ENCODE data around the gene SLC17A9.

SLC17A9 gene

GRCh38 chr20:62989201-62989601 lies 36.7 kb downstream of the SLC17A9 start:
- peaks cover 21 to 63% (median 41%) of the 10 kb centered on the region in 5 donors for H3K27me3 ChIP-seq (ENCODE audit: control insufficient read depth in 5 of 5, insufficient read depth in 4 of 5, low read length in 5 of 5)

GRCh38 chr20:62990306-62990825 lies 37.9 kb downstream of the SLC17A9 start:
- no peaks in the 10 kb centered on the region for H3K36me3 ChIP-seq (ENCODE audit: control insufficient read depth in 5 of 5, insufficient read depth in 5 of 5, low read length in 5 of 5)
- no peaks in the 10 kb centered on the region for H3K9me3 ChIP-seq (ENCODE audit: control insufficient read depth in 5 of 5, low read length in 5 of 5)
- no peak overlapping the region for H3K27ac ChIP-seq (ENCODE audit: low read depth, low read length)
- peaks cover 0 to 7% (median 2%) of the 10 kb centered on the region in 5 donors for H3K4me1 ChIP-seq (ENCODE audit: control insufficient read depth in 5 of 5, insufficient read depth in 5 of 5, low read length in 5 of 5)
- H3K9ac ChIP-seq (ENCODE audit: low read length in 5 of 5) = no peak overlapping the region
- H3K4me3 ChIP-seq (ENCODE audit: low read depth in 1 of 5, low read length in 5 of 5) = no peak overlapping the region
- H3K27me3 ChIP-seq (ENCODE audit: control insufficient read depth in 5 of 5, insufficient read depth in 4 of 5, low read length in 5 of 5) = peaks cover 28 to 64% (median 47%) of the 10 kb centered on the region in 5 donors

More at GRCh38 chr20:62989201-62989601, 36.7 kb downstream of the SLC17A9 start:
- Histone ChIP-seq H3K4me1 (ENCODE audit: control insufficient read depth in 5 of 5, insufficient read depth in 5 of 5, low read length in 5 of 5) (peaks cover 0 to 7% (median 2%) of the 10 kb centered on the region in 5 donors), H3K9me3 (ENCODE audit: control insufficient read depth in 5 of 5, low read length in 5 of 5) (no peaks in the 10 kb centered on the region), H3K4me3 (ENCODE audit: low read depth in 1 of 5, low read length in 5 of 5) (no peak overlapping the region), H3K9ac (ENCODE audit: low read length in 5 of 5) (no peak overlapping the region), H3K27ac (ENCODE audit: low read depth, low read length) (no peak overlapping the region), H3K36me3 (ENCODE audit: control insufficient read depth in 5 of 5, insufficient read depth in 5 of 5, low read length in 5 of 5) (no peaks in the 10 kb centered on the region)

- Histone ChIP-seq H3K4me1 (ENCODE audit: control insufficient read depth in 5 of 5, insufficient read depth in 5 of 5, low read length in 5 of 5) (peaks cover 0 to 6% (median 2%) of the 10 kb centered on the region in 5 donors), H3K27me3 (ENCODE audit: control insufficient read depth in 5 of 5, insufficient read depth in 4 of 5, low read length in 5 of 5) (peaks cover 23 to 64% (median 51%) of the 10 kb centered on the region in 5 donors), H3K4me3 (ENCODE audit: low read depth in 1 of 5, low read length in 5 of 5) (no peak overlapping the region), H3K27ac (ENCODE audit: low read depth, low read length) (no peak overlapping the region), H3K9ac (ENCODE audit: low read length in 5 of 5) (no peak overlapping the region), H3K9me3 (ENCODE audit: control insufficient read depth in 5 of 5, low read length in 5 of 5) (no peaks in the 10 kb centered on the region), H3K36me3 (ENCODE audit: control insufficient read depth in 5 of 5, insufficient read depth in 5 of 5, low read length in 5 of 5) (no peaks in the 10 kb centered on the region)
These were observed 38.8 kb downstream of the SLC17A9 start for GRCh38 chr20:62991196-62991807.

- Histone ChIP-seq H3K36me3 (ENCODE audit: control insufficient read depth in 5 of 5, insufficient read depth in 5 of 5, low read length in 5 of 5) (no peaks in the 10 kb centered on the region), H3K4me3 (ENCODE audit: low read depth in 1 of 5, low read length in 5 of 5) (no peak overlapping the region), H3K4me1 (ENCODE audit: control insufficient read depth in 5 of 5, insufficient read depth in 5 of 5, low read length in 5 of 5) (peaks cover 0 to 3% (median 2%) of the 10 kb centered on the region in 5 donors), H3K9me3 (ENCODE audit: control insufficient read depth in 5 of 5, low read length in 5 of 5) (no peaks in the 10 kb centered on the region), H3K27me3 (ENCODE audit: control insufficient read depth in 5 of 5, insufficient read depth in 4 of 5, low read length in 5 of 5) (peaks cover 27 to 62% (median 52%) of the 10 kb centered on the region in 5 donors), H3K27ac (ENCODE audit: low read depth, low read length) (no peak overlapping the region), H3K9ac (ENCODE audit: low read length in 5 of 5) (no peak overlapping the region)
These were observed 39.4 kb downstream of the SLC17A9 start for GRCh38 chr20:62991863-62992262.

GRCh38 chr20:62993856-62994494 lies 41.5 kb downstream of the SLC17A9 start:
- Histone ChIP-seq H3K4me3 (ENCODE audit: low read depth in 1 of 5, low read length in 5 of 5) (no peak overlapping the region), H3K36me3 (ENCODE audit: control insufficient read depth in 5 of 5, insufficient read depth in 5 of 5, low read length in 5 of 5) (no peaks in the 10 kb centered on the region), H3K27ac (ENCODE audit: low read depth, low read length) (no peak overlapping the region), H3K9ac (ENCODE audit: low read length in 5 of 5) (no peak overlapping the region), H3K27me3 (ENCODE audit: control insufficient read depth in 5 of 5, insufficient read depth in 4 of 5, low read length in 5 of 5) (peaks cover 29 to 67% (median 60%) of the 10 kb centered on the region in 5 donors), H3K4me1 (ENCODE audit: control insufficient read depth in 5 of 5, insufficient read depth in 5 of 5, low read length in 5 of 5) (peaks cover 0 to under 1% (median 0%) of the 10 kb centered on the region in 5 donors), H3K9me3 (ENCODE audit: control insufficient read depth in 5 of 5, low read length in 5 of 5) (no peaks in the 10 kb centered on the region)

GRCh38 chr20:62994869-62995281 lies 42.4 kb downstream of the SLC17A9 start:
- Histone ChIP-seq H3K36me3 (ENCODE audit: control insufficient read depth in 5 of 5, insufficient read depth in 5 of 5, low read length in 5 of 5) (no peaks in the 10 kb centered on the region), H3K4me3 (ENCODE audit: low read depth in 1 of 5, low read length in 5 of 5) (no peak overlapping the region), H3K27ac (ENCODE audit: low read depth, low read length) (no peak overlapping the region), H3K9ac (ENCODE audit: low read length in 5 of 5) (no peak overlapping the region), H3K9me3 (ENCODE audit: control insufficient read depth in 5 of 5, low read length in 5 of 5) (peaks cover 0 to 4% (median 0%) of the 10 kb centered on the region in 5 donors), H3K4me1 (ENCODE audit: control insufficient read depth in 5 of 5, insufficient read depth in 5 of 5, low read length in 5 of 5) (no peaks in the 10 kb centered on the region), H3K27me3 (ENCODE audit: control insufficient read depth in 5 of 5, insufficient read depth in 4 of 5, low read length in 5 of 5) (peaks cover 29 to 71% (median 68%) of the 10 kb centered on the region in 5 donors)

- peaks cover 0 to 4% (median 0%) of the 10 kb centered on the region in 5 donors for H3K9me3 ChIP-seq (ENCODE audit: control insufficient read depth in 5 of 5, low read length in 5 of 5)
- H3K4me1 ChIP-seq (ENCODE audit: control insufficient read depth in 5 of 5, insufficient read depth in 5 of 5, low read length in 5 of 5) = no peaks in the 10 kb centered on the region
- no peak overlapping the region for H3K9ac ChIP-seq (ENCODE audit: low read length in 5 of 5)
- H3K27ac ChIP-seq (ENCODE audit: low read depth, low read length) = no peak overlapping the region
- H3K36me3 ChIP-seq (ENCODE audit: control insufficient read depth in 5 of 5, insufficient read depth in 5 of 5, low read length in 5 of 5) = no peaks in the 10 kb centered on the region
- H3K4me3 ChIP-seq (ENCODE audit: low read depth in 1 of 5, low read length in 5 of 5) = no peak overlapping the region
- H3K27me3 ChIP-seq (ENCODE audit: control insufficient read depth in 5 of 5, insufficient read depth in 4 of 5, low read length in 5 of 5) = peaks cover 32 to 71% (median 69%) of the 10 kb centered on the region in 5 donors
These were observed 43.0 kb downstream of the SLC17A9 start for GRCh38 chr20:62995481-62995880.

- H3K4me3 ChIP-seq (ENCODE audit: low read depth in 1 of 5, low read length in 5 of 5) = no peak overlapping the region
- no peaks in the 10 kb centered on the region for H3K4me1 ChIP-seq (ENCODE audit: control insufficient read depth in 5 of 5, insufficient read depth in 5 of 5, low read length in 5 of 5)
- H3K36me3 ChIP-seq (ENCODE audit: control insufficient read depth in 5 of 5, insufficient read depth in 5 of 5, low read length in 5 of 5) = no peaks in the 10 kb centered on the region
- H3K9ac ChIP-seq (ENCODE audit: low read length in 5 of 5) = no peak overlapping the region
- peaks cover 0 to 4% (median 0%) of the 10 kb centered on the region in 5 donors for H3K9me3 ChIP-seq (ENCODE audit: control insufficient read depth in 5 of 5, low read length in 5 of 5)
- no peak overlapping the region for H3K27ac ChIP-seq (ENCODE audit: low read depth, low read length)
- H3K27me3 ChIP-seq (ENCODE audit: control insufficient read depth in 5 of 5, insufficient read depth in 4 of 5, low read length in 5 of 5) = peaks cover 29 to 71% (median 68%) of the 10 kb centered on the region in 5 donors
These were observed 43.5 kb downstream of the SLC17A9 start for GRCh38 chr20:62995898-62996595.

GRCh38 chr20:62996596-62996982 lies 44.1 kb downstream of the SLC17A9 start:
- H3K27me3 ChIP-seq (ENCODE audit: control insufficient read depth in 5 of 5, insufficient read depth in 4 of 5, low read length in 5 of 5) = peaks cover 29 to 69% (median 67%) of the 10 kb centered on the region in 5 donors
- no peaks in the 10 kb centered on the region for H3K36me3 ChIP-seq (ENCODE audit: control insufficient read depth in 5 of 5, insufficient read depth in 5 of 5, low read length in 5 of 5)
- no peak overlapping the region for H3K9ac ChIP-seq (ENCODE audit: low read length in 5 of 5)
- no peaks in the 10 kb centered on the region for H3K4me1 ChIP-seq (ENCODE audit: control insufficient read depth in 5 of 5, insufficient read depth in 5 of 5, low read length in 5 of 5)
- no peak overlapping the region for H3K27ac ChIP-seq (ENCODE audit: low read depth, low read length)
- H3K9me3 ChIP-seq (ENCODE audit: control insufficient read depth in 5 of 5, low read length in 5 of 5) = peaks cover 0 to 4% (median 0%) of the 10 kb centered on the region in 5 donors
- H3K4me3 ChIP-seq (ENCODE audit: low read depth in 1 of 5, low read length in 5 of 5) = no peak overlapping the region
